GM23338 (cell line): ENCODE results near the gene KCNIP1. TPM values are rescaled to one million over a fixed set of nuclear protein-coding genes. Genes with fewer than 3 reads are reported as not detected.

ENCODE experiments used
- ATAC-seq: fragments of 200-7000 bp; cut with Tn5 transposase; 3 replicates; pipeline ENCODE4 v1.9.1; 2020
- DNase-seq: peaks from one replicate; pipeline ENCODE4 v3.0.0-alpha.2; 2015; ENCODE audit warnings: low spot score
- H2AFZ ChIP-seq: fragments of 200-600 bp; sonication (generic); 2 replicates; pipeline ENCODE4 v1.8.0; 2016; ENCODE audit warnings: antibody characterized with exemption, mild to moderate bottlenecking, moderate library complexity
- H3F3A ChIP-seq: fragments of 200-600 bp; sonication (generic); replicated peaks from 2 replicates; pipeline ENCODE4 v1.8.0; 2017; ENCODE audit warnings: antibody characterized with exemption, mixed run types, low read depth
- H3K27ac ChIP-seq: fragments of 200-600 bp; sonication (generic); 2 replicates; pipeline ENCODE4 v1.6.1; 2016; ENCODE audit warnings: low read depth
- H3K27me3 ChIP-seq: fragments of 200-600 bp; sonication (generic); 2 replicates; pipeline ENCODE4 v1.8.0; 2016; ENCODE audit warnings: mild to moderate bottlenecking, mixed run types, moderate library complexity; ENCODE audit not compliant: insufficient read depth
- H3K36me3 ChIP-seq: fragments of 200-600 bp; sonication (generic); 2 replicates; pipeline ENCODE4 v1.8.0; 2016; ENCODE audit warnings: mild to moderate bottlenecking; ENCODE audit not compliant: insufficient read depth
- H3K4me1 ChIP-seq: fragments of 200-600 bp; sonication (generic); 2 replicates; pipeline ENCODE4 v1.8.0; 2016; ENCODE audit warnings: mild to moderate bottlenecking, moderate library complexity; ENCODE audit not compliant: insufficient read depth
- H3K4me2 ChIP-seq: fragments of 200-600 bp; sonication (generic); 2 replicates; pipeline ENCODE4 v1.7.1; 2017; ENCODE audit warnings: mixed run types
- H3K4me3 ChIP-seq: fragments of 200-600 bp; sonication (generic); 2 replicates; pipeline ENCODE4 v1.6.1; 2016; ENCODE audit warnings: mixed run types
- H3K79me2 ChIP-seq: fragments of 200-600 bp; sonication (generic); replicated peaks from 2 replicates; pipeline ENCODE4 v1.8.0; 2017; ENCODE audit warnings: mild to moderate bottlenecking; ENCODE audit not compliant: insufficient read depth
- H3K9me2 ChIP-seq: fragments of 200-600 bp; sonication (generic); 2 replicates; pipeline ENCODE4 v1.8.0; 2017; ENCODE audit not compliant: insufficient read depth
- H4K20me1 ChIP-seq: fragments of 200-600 bp; sonication (generic); replicated peaks from 2 replicates; pipeline ENCODE4 v1.8.0; 2017; ENCODE audit warnings: mild to moderate bottlenecking; ENCODE audit not compliant: insufficient read depth
- H3K27ac Mint-ChIP-seq: 2 replicates; pipeline ENCODE4 v1.8.0; 2020; ENCODE audit warnings: inconsistent platforms, mild to moderate bottlenecking, moderate library complexity, mixed read lengths
- H3K27me3 Mint-ChIP-seq: 3 replicates; pipeline ENCODE4 v1.8.0; 2022; ENCODE audit warnings: low read depth, mild to moderate bottlenecking, moderate library complexity, mixed read lengths, inconsistent platforms; ENCODE audit not compliant: insufficient read depth, poor library complexity
- H3K36me3 Mint-ChIP-seq: 3 replicates; pipeline ENCODE4 v1.8.0; 2021; ENCODE audit warnings: low read depth, mild to moderate bottlenecking, inconsistent platforms, moderate library complexity, mixed read lengths
- H3K4me1 Mint-ChIP-seq: 3 replicates; pipeline ENCODE4 v1.8.0; 2020; ENCODE audit warnings: mild to moderate bottlenecking, inconsistent platforms, mixed read lengths
- H3K4me3 Mint-ChIP-seq: 3 replicates; pipeline ENCODE4 v1.8.0; 2021; ENCODE audit warnings: moderate library complexity, mild to moderate bottlenecking, inconsistent platforms, mixed read lengths
- H3K9me3 Mint-ChIP-seq: 3 replicates; pipeline ENCODE4 v1.8.0; 2020; ENCODE audit warnings: moderate library complexity, mild to moderate bottlenecking, inconsistent platforms, mixed read lengths
- EZH2 ChIP-seq: fragments of 200-600 bp; sonication (generic); IDR thresholded peaks from one replicate; pipeline ENCODE4 v1.8.0; 2017; ENCODE audit warnings: antibody characterized with exemption, mild to moderate bottlenecking, low read depth; ENCODE audit not compliant: unreplicated experiment
- EZH2phosphoT487 ChIP-seq: fragments of 200-600 bp; sonication (generic); IDR thresholded peaks from one replicate; pipeline ENCODE4 v1.8.1; 2018; ENCODE audit warnings: antibody characterized with exemption; ENCODE audit not compliant: unreplicated experiment
- JUNB ChIP-seq: IDR thresholded peaks from one replicate; pipeline ENCODE4 v1.6.1; 2016; ENCODE audit warnings: antibody characterized with exemption; ENCODE audit not compliant: unreplicated experiment
- NANOG ChIP-seq: IDR thresholded peaks from 2 replicates; pipeline ENCODE4 v1.6.1; 2016; ENCODE audit warnings: antibody characterized with exemption, borderline replicate concordance
- REST ChIP-seq: IDR thresholded peaks from one replicate; pipeline ENCODE4 v1.6.1; 2018; ENCODE audit warnings: antibody characterized with exemption; ENCODE audit not compliant: unreplicated experiment
- STAT1 ChIP-seq: IDR thresholded peaks from one replicate; pipeline ENCODE4 v1.6.1; 2016; ENCODE audit warnings: antibody characterized with exemption; ENCODE audit not compliant: unreplicated experiment
- ZNF331 ChIP-seq: fragments of 250-450 bp; sonication (Bioruptor Pico); IDR thresholded peaks from 2 replicates; pipeline ENCODE4 v1.5.0; 2020; ENCODE audit warnings: low read depth, mild to moderate bottlenecking, moderate library complexity
- ZNF462 ChIP-seq: fragments of 250-450 bp; sonication (Bioruptor Pico); IDR thresholded peaks from 2 replicates; pipeline ENCODE4 v1.5.0; 2020; ENCODE audit warnings: mild to moderate bottlenecking, moderate library complexity
- polyA plus RNA-seq: library from polyadenylated mRNA; unstranded; fragments of >200 nt; fragmentation: Nextera tagmentation; extraction: Ambion mirVana; gene quantifications from 2 replicates; pipeline ENCODE4 v1.2.1, GENCODE V29; 2016
- total RNA-seq: library from RNA; depleted of rRNA; stranded (reverse); fragments of >200 nt; shearing (Covaris generic); gene quantifications from 2 replicates; pipeline ENCODE4 v1.2.3, GENCODE V29; 2014

KCNIP1 gene
- total and polyA plus RNA-seq, 2 experiments from 2014 or later, result 0.31 to 0.87 TPM

- TF ChIP-seq JUNB (no peak), ZNF462 (CRISPR knock-in tag) (no peak), EZH2phosphoT487 (no peak)
These were observed 28.4 kb upstream of the KCNIP1 start (continued) for GRCh38 chr5:170475294-170476000.

GRCh38 chr5:170476704-170477103 is 27.1 kb upstream of the KCNIP1 start:
- Histone ChIP-seq H3K4me3 (no peak overlapping the region), H4K20me1 (no peaks in the 10 kb centered on the region), H3K4me1 (peaks cover 17% of the 10 kb centered on the region), H3K79me2 (no peaks in the 10 kb centered on the region), H3K36me3 (no peaks in the 10 kb centered on the region), H3K9me2 (no peaks in the 10 kb centered on the region), H3K4me2 (no peak overlapping the region), H3F3A (no peaks in the 10 kb centered on the region), H3K27me3 (no peaks in the 10 kb centered on the region), H2AFZ (no peak overlapping the region), H3K27ac (no peak overlapping the region)
- Mint-ChIP-seq H3K36me3 (no peaks in the 10 kb centered on the region), H3K9me3 (no peaks in the 10 kb centered on the region), H3K27me3 (no peaks in the 10 kb centered on the region), H3K4me3 (no peak overlapping the region), H3K4me1 (peaks cover 19% of the 10 kb centered on the region), H3K27ac (no peak overlapping the region)
- DNase-seq (no peak), ATAC-seq (no peak)
- TF ChIP-seq STAT1, result no peak
- TF ChIP-seq NANOG, result no peak
- no peak for TF ChIP-seq EZH2
- TF ChIP-seq EZH2phosphoT487, result no peak
- no peak for TF ChIP-seq REST
- no peak for TF ChIP-seq ZNF331
